AG09309 (cell line): ENCODE measurements around the gene SF3A2.

Experiments
- DNase-seq: peaks from one replicate; pipeline ENCODE4 v3.0.0-alpha.2; 2010; ENCODE audit warnings: low read depth
- H3K4me3 ChIP-seq: 2 replicates; pipeline ENCODE4 v1.5.1; 2011; ENCODE audit warnings: mild to moderate bottlenecking, low read depth, low read length, moderate library complexity; ENCODE audit not compliant: control insufficient read depth
- CTCF ChIP-seq: IDR thresholded peaks from 2 replicates; pipeline ENCODE4 v1.5.1; 2011; ENCODE audit warnings: mild to moderate bottlenecking, low read depth, low read length, inconsistent platforms; ENCODE audit not compliant: insufficient read depth, control insufficient read depth; ENCODE audit errors: missing control alignments

Gene SF3A2

GRCh38 chr19:2283835-2284507 is 47.3 kb downstream of the SF3A2 start:
- no peak for DNase-seq
- no peak overlapping the region for H3K4me3 ChIP-seq
- TF ChIP-seq CTCF, result no peak

- no peak for TF ChIP-seq CTCF
- no peak for DNase-seq
- H3K4me3 ChIP-seq, result no peak overlapping the region
These were observed 49.9 kb downstream of the SF3A2 start for GRCh38 chr19:2286402-2287140.

GRCh38 chr19:2287585-2288337 is 51.1 kb downstream of the SF3A2 start:
- H3K4me3 ChIP-seq, result no peak overlapping the region
- DNase-seq, result no peak
- no peak for TF ChIP-seq CTCF

GRCh38 chr19:2288338-2288817 is 51.8 kb downstream of the SF3A2 start:
- no peak for DNase-seq
- no peak overlapping the region for H3K4me3 ChIP-seq
- no peak for TF ChIP-seq CTCF

GRCh38 chr19:2288818-2289713 is 52.4 kb downstream of the SF3A2 start:
- DNase-seq, result no peak
- no peak overlapping the region for H3K4me3 ChIP-seq
- TF ChIP-seq CTCF, result no peak
